ENCODE results near the gene PREX1.

Gene PREX1

GRCh38 chr20:48793776-48794175 is 34.0 kb downstream of the PREX1 start:
- no peaks in the 10 kb centered on the region for H3K9me3 ChIP-seq
- DNase-seq: no peak
- no peak overlapping the region for H3K4me3 ChIP-seq
- intact Hi-C loops (cut with DNase I; ENCODE audit: low total_unique reads): no loop called here
- TF ChIP-seq, protein P1, sequence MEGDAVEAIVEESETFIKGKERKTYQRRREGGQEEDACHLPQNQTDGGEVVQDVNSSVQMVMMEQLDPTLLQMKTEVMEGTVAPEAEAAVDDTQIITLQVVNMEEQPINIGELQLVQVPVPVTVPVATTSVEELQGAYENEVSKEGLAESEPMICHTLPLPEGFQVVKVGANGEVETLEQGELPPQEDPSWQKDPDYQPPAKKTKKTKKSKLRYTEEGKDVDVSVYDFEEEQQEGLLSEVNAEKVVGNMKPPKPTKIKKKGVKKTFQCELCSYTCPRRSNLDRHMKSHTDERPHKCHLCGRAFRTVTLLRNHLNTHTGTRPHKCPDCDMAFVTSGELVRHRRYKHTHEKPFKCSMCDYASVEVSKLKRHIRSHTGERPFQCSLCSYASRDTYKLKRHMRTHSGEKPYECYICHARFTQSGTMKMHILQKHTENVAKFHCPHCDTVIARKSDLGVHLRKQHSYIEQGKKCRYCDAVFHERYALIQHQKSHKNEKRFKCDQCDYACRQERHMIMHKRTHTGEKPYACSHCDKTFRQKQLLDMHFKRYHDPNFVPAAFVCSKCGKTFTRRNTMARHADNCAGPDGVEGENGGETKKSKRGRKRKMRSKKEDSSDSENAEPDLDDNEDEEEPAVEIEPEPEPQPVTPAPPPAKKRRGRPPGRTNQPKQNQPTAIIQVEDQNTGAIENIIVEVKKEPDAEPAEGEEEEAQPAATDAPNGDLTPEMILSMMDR (IDR thresholded peaks at IDR 0.05): no peak
- peaks cover 0 to 36% (median 28%) of the 10 kb centered on the region in 4 donors for H3K4me1 ChIP-seq
- no peaks in the 10 kb centered on the region for H3K36me3 ChIP-seq
- H3K27ac ChIP-seq: no peak overlapping the region
- H3K27me3 ChIP-seq: no peaks in the 10 kb centered on the region

DNA sequence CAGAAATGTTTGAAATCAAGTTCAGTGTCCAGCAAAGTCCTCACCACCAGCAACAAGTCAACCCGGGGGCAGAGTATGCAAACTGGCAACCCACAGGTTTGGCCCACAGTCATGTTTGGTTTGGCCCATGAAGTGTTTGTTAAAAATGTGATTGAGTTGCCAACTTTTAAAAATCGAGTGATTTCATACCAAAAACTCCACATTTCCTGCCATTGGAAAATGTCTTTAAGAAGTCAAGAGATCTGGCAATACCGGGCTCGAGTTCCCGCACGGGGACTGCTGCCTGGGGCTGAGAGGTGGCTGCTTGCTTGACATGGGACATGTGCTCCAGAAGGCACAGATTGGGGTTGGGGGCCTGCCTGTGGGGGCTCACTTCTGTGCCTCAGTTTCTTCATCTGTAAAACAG is 36.1 kb downstream of the PREX1 start:
- no peaks in the 10 kb centered on the region for H3K27me3 ChIP-seq
- TF ChIP-seq, protein P1 (IDR thresholded peaks at IDR 0.05): no peak
- no peak overlapping the region for H3K4me3 ChIP-seq
- H3K4me1 ChIP-seq: peaks cover 0 to 36% (median 28%) of the 10 kb centered on the region in 4 donors
- no peaks in the 10 kb centered on the region for H3K36me3 ChIP-seq
- peak overlapping the region; percentile 2 to 39 for H3K27ac ChIP-seq
- H3K9me3 ChIP-seq: no peaks in the 10 kb centered on the region
- intact Hi-C loops (cut with DNase I; ENCODE audit: low total_unique reads): no loop called here
- DNase-seq: peak in 1 of 2 donors; percentile 76

DNA sequence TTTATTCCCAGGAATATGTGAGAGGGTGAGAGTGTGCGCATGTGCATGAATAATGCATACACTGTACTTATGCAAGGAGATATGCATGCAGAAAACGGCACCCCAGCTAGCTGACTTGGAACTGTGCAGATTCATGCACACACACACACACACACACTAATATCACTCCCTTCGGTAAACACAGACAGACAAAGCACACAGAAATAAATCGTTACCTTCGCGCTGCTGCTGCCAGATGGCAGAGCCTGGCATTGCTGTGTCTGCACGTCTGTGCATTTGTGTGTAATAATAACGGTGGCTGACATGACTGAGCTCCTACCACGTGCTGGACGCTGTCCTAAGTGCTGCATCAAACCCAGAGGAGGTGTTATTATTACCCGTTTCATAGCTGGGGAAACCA is 36.8 kb downstream of the PREX1 start:
- Histone ChIP-seq H3K4me3 (no peak overlapping the region), H3K27ac (peak overlapping the region in 1 of 2 donors; percentile 39), H3K4me1 (peaks cover 0 to 36% (median 28%) of the 10 kb centered on the region in 4 donors), H3K27me3 (no peaks in the 10 kb centered on the region), H3K9me3 (no peaks in the 10 kb centered on the region), H3K36me3 (no peaks in the 10 kb centered on the region)
- intact Hi-C loops (cut with DNase I; ENCODE audit: low total_unique reads): no loop called here
- TF ChIP-seq, protein P1 (IDR thresholded peaks at IDR 0.05): no peak
- DNase-seq: no peak

DNA sequence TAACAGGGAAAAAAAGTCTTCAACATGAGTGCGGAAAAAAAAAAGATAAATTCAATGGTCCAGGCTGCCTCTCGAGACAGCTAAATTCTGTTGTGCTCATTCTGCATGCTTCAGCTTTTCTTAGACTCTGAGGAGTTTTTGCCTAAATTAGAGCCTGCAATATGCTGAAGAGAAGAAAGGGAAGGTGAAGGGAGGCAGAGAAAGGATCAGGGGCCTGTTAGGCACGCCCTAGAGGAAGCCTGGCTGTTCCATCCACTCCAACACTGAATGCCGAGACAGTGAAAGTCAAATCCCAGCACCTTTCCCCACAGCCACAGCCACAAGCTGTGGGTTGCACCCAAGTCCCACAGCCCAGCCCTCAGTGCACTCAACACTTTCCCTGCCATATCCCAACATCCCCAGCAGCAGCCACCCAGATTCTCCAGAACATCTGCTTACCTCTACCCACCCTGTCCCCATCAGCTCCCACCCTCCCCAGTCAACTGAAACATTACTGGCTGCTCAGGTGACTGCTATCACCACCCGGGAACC is 37.3 kb downstream of the PREX1 start:
- no peak overlapping the region for H3K27ac ChIP-seq
- no peak overlapping the region for H3K4me3 ChIP-seq
- intact Hi-C loops (cut with DNase I; ENCODE audit: low total_unique reads): no loop called here
- H3K27me3 ChIP-seq: no peaks in the 10 kb centered on the region
- TF ChIP-seq, protein P1 (IDR thresholded peaks at IDR 0.05): no peak
- DNase-seq: no peak
- no peaks in the 10 kb centered on the region for H3K36me3 ChIP-seq
- peaks cover 0 to 36% (median 28%) of the 10 kb centered on the region in 4 donors for H3K4me1 ChIP-seq
- no peaks in the 10 kb centered on the region for H3K9me3 ChIP-seq

- H3K36me3 ChIP-seq: no peaks in the 10 kb centered on the region
- H3K4me1 ChIP-seq: peaks cover 0 to 36% (median 28%) of the 10 kb centered on the region in 4 donors
- intact Hi-C loops (cut with DNase I; ENCODE audit: low total_unique reads): no loop called here
- DNase-seq: no peak
- no peaks in the 10 kb centered on the region for H3K9me3 ChIP-seq
- no peaks in the 10 kb centered on the region for H3K27me3 ChIP-seq
- no peak overlapping the region for H3K4me3 ChIP-seq
- no peak overlapping the region for H3K27ac ChIP-seq
- TF ChIP-seq, protein P1 (IDR thresholded peaks at IDR 0.05): no peak
Measured at GRCh38 chr20:48789781-48790472, 37.9 kb downstream of the PREX1 start.
